HG03469 (cell line): Measurements from ENCODE around the gene TNNI3K.

Experiments
- ATAC-seq: cut with Tn5 transposase; IDR thresholded peaks from one replicate; pipeline ENCODE4 v1.9.1; 2021; ENCODE audit warnings: mild to moderate bottlenecking, moderate library complexity, moderate number of reproducible peaks; ENCODE audit not compliant: unreplicated experiment

Gene TNNI3K

GRCh38 chr1:74429580-74429979 lies 194.4 kb downstream of the TNNI3K start:
- ATAC-seq: no peak

- ATAC-seq: no peak
Measured at GRCh38 chr1:74430342-74430934, 195.3 kb downstream of the TNNI3K start.

- no peak for ATAC-seq
Measured at GRCh38 chr1:74431531-74431930, 196.3 kb downstream of the TNNI3K start.

- no peak for ATAC-seq
Measured at GRCh38 chr1:74432325-74432724, 197.1 kb downstream of the TNNI3K start.

- ATAC-seq: no peak
Measured at GRCh38 chr1:74434321-74434720, 199.1 kb downstream of the TNNI3K start.

- ATAC-seq: no peak
Measured at GRCh38 chr1:74436078-74436477, 200.9 kb downstream of the TNNI3K start.

GRCh38 chr1:74437035-74437434 lies 201.8 kb downstream of the TNNI3K start:
- ATAC-seq: no peak

GRCh38 chr1:74452035-74452434 lies 216.8 kb downstream of the TNNI3K start:
- no peak for ATAC-seq

GRCh38 chr1:74453277-74453676 lies 218.1 kb downstream of the TNNI3K start:
- no peak for ATAC-seq

- no peak for ATAC-seq
Measured at GRCh38 chr1:74455390-74455789, 220.2 kb downstream of the TNNI3K start.

GRCh38 chr1:74457253-74457652 lies 222.1 kb downstream of the TNNI3K start:
- ATAC-seq: no peak

- ATAC-seq: peak; percentile 77
Measured at GRCh38 chr1:74463333-74463988, 228.3 kb downstream of the TNNI3K start.

GRCh38 chr1:74464037-74464436 lies 228.8 kb downstream of the TNNI3K start:
- ATAC-seq: no peak

- no peak for ATAC-seq
Measured at GRCh38 chr1:74465193-74465681, 230.1 kb downstream of the TNNI3K start.

- no peak for ATAC-seq
Measured at GRCh38 chr1:74467786-74468377, 232.7 kb downstream of the TNNI3K start.

- no peak for ATAC-seq
Measured at GRCh38 chr1:74468982-74469603, 233.9 kb downstream of the TNNI3K start.

GRCh38 chr1:74470251-74470650 lies 235.1 kb downstream of the TNNI3K start:
- no peak for ATAC-seq

- no peak for ATAC-seq
Measured at GRCh38 chr1:74470936-74471335, 235.7 kb downstream of the TNNI3K start.

- no peak for ATAC-seq
Measured at GRCh38 chr1:74471470-74471869, 236.3 kb downstream of the TNNI3K start.

GRCh38 chr1:74474585-74474984 lies 239.4 kb downstream of the TNNI3K start:
- no peak for ATAC-seq

GRCh38 chr1:74478979-74479378 lies 243.8 kb downstream of the TNNI3K start:
- no peak for ATAC-seq

GRCh38 chr1:74480068-74480467 lies 244.9 kb downstream of the TNNI3K start:
- ATAC-seq: no peak
